IPS-20b (cell line): Measurements from ENCODE around the gene GLRA1.
A peak's percentile ranks its signal among the peaks of the same experiment; 100 is the strongest.
"Not testable (repeated sequence)": the region's sequence is repeated elsewhere in the genome, so short reads cannot be mapped to it uniquely, and the experiment has no call there.

Experiments
- H3K27ac ChIP-seq: one replicate; pipeline ENCODE4 v1.5.1; 2013; ENCODE audit warnings: low read length
- H3K27me3 ChIP-seq: 2 replicates; pipeline ENCODE4 v1.6.1; 2013; ENCODE audit warnings: mild to moderate bottlenecking, low read length, inconsistent platforms; ENCODE audit not compliant: insufficient read depth
- H3K36me3 ChIP-seq: 2 replicates; pipeline ENCODE4 v1.6.1; 2013; ENCODE audit warnings: low read depth, mild to moderate bottlenecking, inconsistent platforms, low read length, moderate library complexity; ENCODE audit not compliant: insufficient read depth
- H3K4me1 ChIP-seq: 2 replicates; pipeline ENCODE4 v1.6.1; 2013; ENCODE audit warnings: mild to moderate bottlenecking, control low read depth, inconsistent platforms, low read length, moderate library complexity; ENCODE audit not compliant: insufficient read depth
- H3K4me3 ChIP-seq: 2 replicates; pipeline ENCODE4 v1.5.1; 2013; ENCODE audit warnings: mild to moderate bottlenecking, low read length, inconsistent platforms
- H3K9ac ChIP-seq: 2 replicates; pipeline ENCODE4 v1.6.1; 2013; ENCODE audit warnings: low read depth, mild to moderate bottlenecking, inconsistent platforms, low read length, moderate library complexity
- H3K9me3 ChIP-seq: 2 replicates; pipeline ENCODE4 v1.6.1; 2013; ENCODE audit warnings: mild to moderate bottlenecking, low read depth, low read length, inconsistent platforms; ENCODE audit not compliant: insufficient read depth

The GLRA1 gene

GRCh38 chr5:151787817-151788216 lies 136.8 kb downstream of the GLRA1 start:
- H3K36me3 ChIP-seq, result peaks cover 68% of the 10 kb centered on the region
- H3K4me3 ChIP-seq, result no peak overlapping the region
- H3K4me1 ChIP-seq, result peaks cover 7% of the 10 kb centered on the region; the same call in 1 of the 2 replicates
- H3K27ac ChIP-seq, result no peak overlapping the region
- H3K9me3 ChIP-seq, result no peaks in the 10 kb centered on the region
- no peak overlapping the region for H3K9ac ChIP-seq
- no peaks in the 10 kb centered on the region for H3K27me3 ChIP-seq

GRCh38 chr5:151786468-151786867 lies 138.2 kb downstream of the GLRA1 start:
- H3K36me3 ChIP-seq, result peaks cover 54% of the 10 kb centered on the region

GRCh38 chr5:151784141-151784540 lies 140.5 kb downstream of the GLRA1 start:
- Histone ChIP-seq H3K9ac (no peak overlapping the region), H3K4me1 (peaks cover 20% of the 10 kb centered on the region; the same call in 1 of the 2 replicates), H3K4me3 (no peak overlapping the region), H3K27me3 (no peaks in the 10 kb centered on the region), H3K36me3 (peaks cover 36% of the 10 kb centered on the region), H3K9me3 (no peaks in the 10 kb centered on the region), H3K27ac (no peak overlapping the region)

More at GRCh38 chr5:151786468-151786867, 138.2 kb downstream of the GLRA1 start:
- H3K27me3 ChIP-seq, result no peaks in the 10 kb centered on the region
- H3K27ac ChIP-seq, result no peak overlapping the region
- no peaks in the 10 kb centered on the region for H3K9me3 ChIP-seq
- no peak overlapping the region for H3K9ac ChIP-seq
- peaks cover 8% of the 10 kb centered on the region; the same call in 1 of the 2 replicates for H3K4me1 ChIP-seq
- H3K4me3 ChIP-seq, result no peak overlapping the region

- Histone ChIP-seq H3K36me3 (peaks cover 35% of the 10 kb centered on the region), H3K4me1 (peaks cover 21% of the 10 kb centered on the region; the same call in 1 of the 2 replicates)
- not testable (repeated sequence) for H3K9me3 ChIP-seq, H3K27me3 ChIP-seq, H3K9ac ChIP-seq, H3K4me3 ChIP-seq, H3K27ac ChIP-seq
These were observed 141.0 kb downstream of the GLRA1 start for GRCh38 chr5:151783664-151784063.

- Histone ChIP-seq H3K36me3 (peaks cover 31% of the 10 kb centered on the region), H3K9ac (no peak overlapping the region), H3K9me3 (no peaks in the 10 kb centered on the region), H3K27me3 (no peaks in the 10 kb centered on the region), H3K4me3 (no peak overlapping the region), H3K27ac (no peak overlapping the region), H3K4me1 (peaks cover 21% of the 10 kb centered on the region)
These were observed 143.4 kb downstream of the GLRA1 start for GRCh38 chr5:151781201-151781600.

- H3K36me3 ChIP-seq, result peaks cover 34% of the 10 kb centered on the region
These were observed 144.3 kb downstream of the GLRA1 start for GRCh38 chr5:151780348-151780747.

GRCh38 chr5:151779531-151780125 lies 145.0 kb downstream of the GLRA1 start:
- H3K9ac ChIP-seq, result no peak overlapping the region
- H3K36me3 ChIP-seq, result peaks cover 34% of the 10 kb centered on the region
- H3K4me1 ChIP-seq, result peaks cover 35% of the 10 kb centered on the region
- H3K27me3 ChIP-seq, result no peaks in the 10 kb centered on the region
- no peak overlapping the region for H3K27ac ChIP-seq
- no peaks in the 10 kb centered on the region for H3K9me3 ChIP-seq
- H3K4me3 ChIP-seq, result 0 out of 2 replicates have a peak overlapping the region, but pooled peaks have one; percentile 10

More at GRCh38 chr5:151780348-151780747, 144.3 kb downstream of the GLRA1 start:
- H3K4me1 ChIP-seq, result peaks cover 30% of the 10 kb centered on the region
- no peaks in the 10 kb centered on the region for H3K27me3 ChIP-seq
- H3K9ac ChIP-seq, result no peak overlapping the region
- no peaks in the 10 kb centered on the region for H3K9me3 ChIP-seq
- no peak overlapping the region for H3K27ac ChIP-seq
- H3K4me3 ChIP-seq, result no peak overlapping the region

GRCh38 chr5:151775025-151775606 lies 149.5 kb downstream of the GLRA1 start:
- H3K9ac ChIP-seq, result no peak overlapping the region
- H3K4me1 ChIP-seq, result peaks cover 31% of the 10 kb centered on the region
- peaks cover 43% of the 10 kb centered on the region for H3K36me3 ChIP-seq
- H3K27ac ChIP-seq, result no peak overlapping the region
- no peaks in the 10 kb centered on the region for H3K9me3 ChIP-seq
- no peaks in the 10 kb centered on the region for H3K27me3 ChIP-seq
- H3K4me3 ChIP-seq, result peak overlapping the region; percentile 82; the same call in 1 of the 2 replicates

- H3K36me3 ChIP-seq, result peaks cover 37% of the 10 kb centered on the region
- peaks cover 25% of the 10 kb centered on the region for H3K4me1 ChIP-seq
- H3K27ac ChIP-seq, result no peak overlapping the region
- H3K9me3 ChIP-seq, result no peaks in the 10 kb centered on the region
- H3K27me3 ChIP-seq, result no peaks in the 10 kb centered on the region
- H3K9ac ChIP-seq, result peak overlapping the region; percentile 95
- peak overlapping the region; percentile 82 for H3K4me3 ChIP-seq
These were observed 150.7 kb downstream of the GLRA1 start for GRCh38 chr5:151773951-151774350.

GRCh38 chr5:151772846-151773561 lies 151.6 kb downstream of the GLRA1 start:
- peaks cover 30% of the 10 kb centered on the region for H3K36me3 ChIP-seq
- H3K9ac ChIP-seq, result peak overlapping the region; percentile 95
- peaks cover 25% of the 10 kb centered on the region for H3K4me1 ChIP-seq
- peak overlapping the region; percentile 82 for H3K4me3 ChIP-seq
- H3K27me3 ChIP-seq, result no peaks in the 10 kb centered on the region
- no peak overlapping the region for H3K27ac ChIP-seq
- no peaks in the 10 kb centered on the region for H3K9me3 ChIP-seq
